GM20431 (cell line): Measurements from ENCODE around the gene TIMP3.
"Not testable (repeated sequence)": the region's sequence is repeated elsewhere in the genome, so short reads cannot be mapped to it uniquely, and the experiment has no call there.

Experiments
- in situ Hi-C: fragments of 300-500 bp; cut with MseI, MboI; formaldehyde crosslinking; loops from one replicate; pipeline ENCODE4 v1.15.0; 2020; ENCODE audit warnings: low sequenced_read_pairs; ENCODE audit not compliant: unreplicated experiment

The TIMP3 gene

DNA sequence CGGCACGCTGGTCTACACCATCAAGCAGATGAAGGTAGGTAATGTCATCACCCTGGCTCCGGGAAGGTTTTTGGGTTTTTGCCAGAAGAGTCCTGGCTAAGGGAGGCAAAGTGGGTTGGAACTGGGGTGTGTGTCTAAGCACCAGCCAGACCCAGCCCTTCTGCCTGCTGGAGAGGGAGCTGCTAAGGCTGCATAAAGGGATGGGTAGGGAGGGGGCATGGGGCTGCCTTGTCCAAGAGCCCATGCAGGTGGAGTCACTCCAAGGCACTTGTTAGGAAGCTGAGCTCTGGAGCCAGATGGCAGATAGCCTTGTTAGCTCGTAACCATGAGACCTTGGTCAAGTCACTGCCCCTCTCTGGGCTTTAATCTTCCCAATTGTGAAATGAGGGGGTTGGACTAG lies 48.0 kb downstream of the TIMP3 start:
- in situ Hi-C loops = no loop called here

- in situ Hi-C loops = no loop called here
Observed at GRCh38 chr22:32850157-32850556, 48.7 kb downstream of the TIMP3 start.

DNA sequence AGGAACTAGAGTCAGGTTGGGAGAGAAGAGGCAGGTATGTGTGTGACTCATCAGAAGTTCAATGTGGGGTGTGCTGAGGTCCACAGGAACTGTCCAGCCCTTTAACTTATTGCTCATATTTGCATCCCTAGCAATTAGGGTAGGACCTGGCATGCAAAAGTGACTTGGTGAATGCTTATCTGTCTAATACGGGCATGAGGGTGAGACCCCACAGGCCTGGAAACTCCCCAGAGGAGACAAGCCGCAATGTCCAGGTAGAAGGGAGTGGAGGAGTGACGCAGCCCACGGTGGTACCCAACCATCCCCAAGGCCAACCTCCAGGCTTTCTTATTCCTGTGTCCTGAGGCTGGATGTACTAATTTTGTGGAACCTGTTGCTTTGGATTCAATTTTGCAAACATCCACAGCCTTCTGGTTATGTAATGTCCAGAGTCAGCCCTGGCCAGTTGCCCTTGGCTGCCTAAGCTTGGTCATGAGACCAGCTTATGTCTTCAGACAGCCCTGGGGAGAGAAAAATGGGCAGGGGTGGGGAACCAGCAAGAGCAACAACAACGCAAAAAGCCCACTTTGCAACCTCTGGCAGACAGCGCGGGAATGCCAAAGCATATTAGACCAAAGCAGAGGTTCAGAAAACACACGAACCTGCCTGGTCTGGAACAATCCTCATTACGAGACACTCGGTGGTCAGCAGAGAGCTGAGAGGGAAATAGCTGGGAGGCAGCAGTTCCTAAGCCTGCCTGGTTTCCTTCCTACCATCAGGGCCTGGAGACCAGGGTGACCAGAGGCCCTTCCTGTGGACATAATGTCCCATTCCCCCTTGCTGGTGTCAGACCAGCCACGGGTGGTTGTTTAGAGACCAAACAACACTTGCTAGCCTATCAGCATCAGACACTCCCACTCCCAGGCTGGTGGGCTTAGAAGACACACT lies 49.3 kb downstream of the TIMP3 start:
- in situ Hi-C loops = no loop called here

DNA sequence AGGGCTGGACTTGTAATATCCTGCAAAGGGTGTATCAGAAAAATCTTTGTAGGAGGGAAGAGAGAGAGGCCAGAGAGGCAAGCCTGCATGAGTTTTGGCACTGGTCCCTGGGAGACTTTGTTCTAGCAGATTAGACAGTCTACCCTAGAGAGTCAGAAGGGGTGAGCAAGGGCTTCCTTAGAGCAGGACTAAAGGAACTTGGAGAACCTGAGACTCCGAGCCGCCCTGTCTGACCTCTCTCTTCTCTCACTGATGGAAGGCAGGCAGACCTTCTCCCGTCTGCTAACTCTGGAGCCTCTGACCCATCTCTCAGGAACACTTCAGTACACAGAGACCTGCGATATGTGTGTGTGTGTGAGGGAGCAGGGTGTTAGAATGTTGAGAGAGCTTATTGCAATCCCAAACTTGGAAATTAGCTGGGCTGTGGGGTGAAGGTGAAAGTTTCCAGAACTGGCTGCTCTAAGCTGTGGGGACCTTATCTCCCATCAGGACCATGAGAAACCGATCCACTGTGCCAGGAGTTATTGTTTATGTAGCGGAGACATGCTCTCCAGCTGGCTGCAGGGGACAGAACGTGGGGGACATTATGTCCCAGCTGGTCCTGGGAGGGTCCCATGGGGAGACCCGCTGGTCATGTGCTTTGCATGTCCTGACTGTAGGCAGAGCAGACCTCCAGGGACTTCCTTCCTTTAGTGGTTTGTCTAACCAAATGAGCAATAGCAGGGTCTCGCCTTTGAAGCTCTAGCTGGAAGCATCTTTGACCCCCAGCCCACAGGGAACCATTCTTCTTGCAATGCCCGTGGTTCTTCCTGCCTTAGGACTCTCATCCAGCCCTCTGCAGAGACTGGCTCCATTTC lies 51.1 kb downstream of the TIMP3 start:
- in situ Hi-C loops = no loop called here

- in situ Hi-C loops = no loop called here
Observed at GRCh38 chr22:32853662-32854061, 52.2 kb downstream of the TIMP3 start.

GRCh38 chr22:32854351-32854804 lies 52.9 kb downstream of the TIMP3 start:
- in situ Hi-C loops = no loop called here

DNA sequence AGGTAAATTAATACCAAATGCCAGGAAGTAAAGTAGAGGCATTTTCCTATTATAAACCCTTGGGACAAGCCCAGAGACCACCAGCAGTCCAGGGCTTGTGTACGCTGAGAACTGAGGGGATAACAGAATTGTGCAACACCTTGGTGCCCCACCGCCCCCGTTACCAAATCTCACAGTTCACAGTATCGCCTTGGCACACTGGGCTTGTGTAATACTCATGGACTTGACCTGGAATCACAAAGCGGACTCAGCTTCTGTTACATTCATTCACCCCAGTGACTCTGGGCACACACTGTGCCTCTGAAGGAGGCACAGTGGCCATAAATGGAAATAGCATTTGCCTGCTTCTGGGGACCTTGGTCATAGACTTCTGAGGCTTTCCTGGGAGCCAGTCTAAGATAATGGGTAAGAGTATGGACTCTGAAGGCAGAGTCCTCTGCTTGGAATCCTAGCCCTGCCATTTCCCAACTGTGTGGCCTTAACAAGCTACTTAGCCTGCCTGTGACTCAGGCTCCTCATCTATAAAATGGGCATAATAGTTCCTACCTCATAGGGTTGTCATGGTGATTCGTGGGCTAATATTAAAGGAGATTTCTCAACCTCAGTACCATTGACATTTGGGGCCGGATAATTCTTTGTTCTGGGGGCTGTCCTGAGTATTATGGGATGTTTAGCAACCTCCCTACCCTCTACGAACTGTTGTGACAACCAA lies 53.7 kb downstream of the TIMP3 start:
- in situ Hi-C loops = no loop called here

DNA sequence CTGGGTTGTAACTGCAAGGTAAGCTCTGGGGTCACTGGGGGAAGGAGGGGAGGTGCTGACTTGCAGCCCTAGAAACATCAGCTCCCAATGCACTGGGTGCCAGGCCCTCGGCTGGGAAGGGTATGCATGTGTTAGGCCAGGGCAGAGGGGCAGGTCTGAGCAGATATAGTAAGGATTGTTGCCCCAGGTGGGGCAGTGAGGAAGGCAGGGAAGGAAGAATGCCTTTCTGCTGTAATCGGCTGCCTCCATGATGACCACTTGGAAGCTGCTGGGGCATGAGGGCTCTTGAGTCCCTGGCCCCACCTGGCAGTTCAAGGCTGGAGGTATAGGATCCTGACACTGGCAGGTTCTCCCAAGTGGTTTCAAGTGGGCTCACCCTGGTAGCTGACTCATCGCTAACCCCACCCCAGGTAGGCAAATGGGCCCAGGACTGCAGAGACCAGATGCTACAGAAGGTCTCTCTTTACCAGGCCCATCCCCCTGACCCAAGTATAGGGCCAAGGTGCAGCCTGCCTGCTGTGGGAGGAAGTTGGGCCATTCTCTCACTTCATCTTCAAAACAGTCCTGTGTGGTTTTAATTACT lies 56.7 kb downstream of the TIMP3 start:
- in situ Hi-C loops = no loop called here

DNA sequence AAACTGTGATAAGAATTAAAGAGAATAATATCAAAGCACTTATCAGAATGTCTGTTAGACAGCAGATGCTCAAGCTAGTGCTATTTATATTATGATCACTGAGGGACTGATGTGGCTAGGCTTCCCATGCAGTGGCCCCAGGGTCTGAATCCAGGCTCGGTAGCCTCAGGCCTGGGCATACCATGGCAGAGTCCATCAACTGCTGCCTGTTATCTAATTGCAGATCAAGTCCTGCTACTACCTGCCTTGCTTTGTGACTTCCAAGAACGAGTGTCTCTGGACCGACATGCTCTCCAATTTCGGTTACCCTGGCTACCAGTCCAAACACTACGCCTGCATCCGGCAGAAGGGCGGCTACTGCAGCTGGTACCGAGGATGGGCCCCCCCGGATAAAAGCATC lies 57.5 kb downstream of the TIMP3 start:
- in situ Hi-C loops = no loop called here

GRCh38 chr22:32859743-32860142 lies 58.2 kb downstream of the TIMP3 start:
- in situ Hi-C loops = no loop called here

GRCh38 chr22:32861330-32861729 lies 59.8 kb downstream of the TIMP3 start:
- in situ Hi-C loops = no loop called here

DNA sequence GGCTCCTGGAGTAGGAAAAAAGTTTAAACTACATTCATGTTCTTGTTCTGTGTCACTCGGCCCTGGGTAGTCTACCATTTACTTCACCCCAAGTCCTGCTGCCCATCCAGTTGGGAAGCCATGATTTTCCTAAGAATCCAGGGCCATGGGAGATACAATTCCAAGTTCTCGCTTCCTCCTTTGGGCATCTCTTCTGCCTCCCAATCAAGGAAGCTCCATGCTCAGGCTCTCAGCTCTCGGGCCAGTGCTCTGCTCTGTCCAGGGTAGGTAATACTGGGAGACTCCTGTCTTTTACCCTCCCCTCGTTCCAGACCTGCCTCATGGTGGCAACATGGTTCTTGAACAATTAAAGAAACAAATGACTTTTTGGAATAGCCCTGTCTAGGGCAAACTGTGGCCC lies 60.6 kb downstream of the TIMP3 start:
- in situ Hi-C loops = no loop called here

- in situ Hi-C loops = no loop called here
Observed at GRCh38 chr22:32862936-32863661, 61.6 kb downstream of the TIMP3 start.

DNA sequence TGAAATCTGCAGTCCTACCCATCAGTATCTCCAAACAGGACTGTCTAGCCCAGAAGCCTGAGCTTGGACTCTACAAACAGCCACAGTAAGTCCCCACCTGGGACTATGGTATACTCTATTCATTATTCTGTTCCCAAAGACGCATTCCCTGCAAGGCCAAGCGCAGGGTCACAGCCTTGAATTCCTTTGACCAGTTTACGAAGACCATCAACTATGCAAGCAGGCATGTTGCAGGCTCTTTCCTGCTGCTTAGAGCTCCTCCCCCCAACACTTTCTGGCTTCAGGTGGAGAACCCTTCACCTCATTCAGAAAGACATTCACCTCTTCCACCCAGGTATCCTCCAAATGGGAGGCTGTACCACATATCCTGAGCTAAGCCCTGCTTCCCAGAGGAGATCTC lies 62.5 kb downstream of the TIMP3 start:
- in situ Hi-C loops = no loop called here

- in situ Hi-C loops = no loop called here
Observed at GRCh38 chr22:32864596-32864995, 63.1 kb downstream of the TIMP3 start.

GRCh38 chr22:32866953-32867352 lies 65.4 kb downstream of the TIMP3 start:
- in situ Hi-C loops = no loop called here

GRCh38 chr22:32868946-32869345 lies 67.4 kb downstream of the TIMP3 start:
- in situ Hi-C loops = no loop called here

- in situ Hi-C loops = no loop called here
Observed at GRCh38 chr22:32870474-32870873, 69.0 kb downstream of the TIMP3 start.

- in situ Hi-C loops = not testable (repeated sequence)
Observed at GRCh38 chr22:32873604-32874003, 72.1 kb downstream of the TIMP3 start.
